Midbrain (tissue), 1 donor: ENCODE results near the gene BLMH.
A peak's percentile ranks its signal among the peaks of the same experiment; 100 is the strongest.

Experiments used
- DNase-seq: peaks from one replicate; lab custom pipeline; 2025; lab: John Stamatoyannopoulos, UW

BLMH gene

GRCh38 chr17:30291543-30292285 is at the start of gene BLMH:
Gene BLMH, minus strand, starts transcription at chr17:30291944. Its CDS starts 125 bp downstream, at chr17:30291819.
- DNase-seq: peak; percentile 86

GRCh38 chr17:30340801-30341356 is 49.1 kb upstream of the BLMH start:
- DNase-seq: no peak

GRCh38 chr17:30339086-30339485 is 47.3 kb upstream of the BLMH start:
- no peak for DNase-seq

- no peak for DNase-seq
Measured at GRCh38 chr17:30337393-30337999, 45.8 kb upstream of the BLMH start.

GRCh38 chr17:30336369-30337171 is 44.8 kb upstream of the BLMH start:
- no peak for DNase-seq

- DNase-seq: no peak
Measured at GRCh38 chr17:30334421-30334820, 42.7 kb upstream of the BLMH start.

- no peak for DNase-seq
Measured at GRCh38 chr17:30333503-30334360, 42.0 kb upstream of the BLMH start, which contains the start of gene TMIGD1. Gene TMIGD1, minus strand, starts transcription at chr17:30334057. Its CDS starts 1,924 bp downstream, at chr17:30332133.

- DNase-seq: no peak
Measured at GRCh38 chr17:30332057-30332542, 40.4 kb upstream of the BLMH start.

- no peak for DNase-seq
Measured at GRCh38 chr17:30326809-30327208, 35.1 kb upstream of the BLMH start.

GRCh38 chr17:30324723-30325122 is 33.0 kb upstream of the BLMH start:
- DNase-seq: no peak

- no peak for DNase-seq
Measured at GRCh38 chr17:30323895-30324319, 32.2 kb upstream of the BLMH start.

GRCh38 chr17:30323262-30323894 is 31.6 kb upstream of the BLMH start:
- DNase-seq: no peak

GRCh38 chr17:30321314-30321713 is 29.6 kb upstream of the BLMH start:
- no peak for DNase-seq

- DNase-seq: no peak
Measured at GRCh38 chr17:30318155-30318554, 26.4 kb upstream of the BLMH start.

- DNase-seq: no peak
Measured at GRCh38 chr17:30316736-30317135, 25.0 kb upstream of the BLMH start.

- DNase-seq: no peak
Measured at GRCh38 chr17:30315106-30315505, 23.4 kb upstream of the BLMH start.

- DNase-seq: no peak
Measured at GRCh38 chr17:30314474-30314873, 22.7 kb upstream of the BLMH start.

GRCh38 chr17:30312226-30312625 is 20.5 kb upstream of the BLMH start:
- DNase-seq: no peak

GRCh38 chr17:30310562-30310961 is 18.8 kb upstream of the BLMH start:
- no peak for DNase-seq

- no peak for DNase-seq
Measured at GRCh38 chr17:30309591-30309990, 17.8 kb upstream of the BLMH start.

GRCh38 chr17:30308406-30308805 is 16.7 kb upstream of the BLMH start:
- DNase-seq: no peak
